Mesenchymal stem cell (in vitro differentiated cells and primary cell): ENCODE data around the gene OR2T5. TPM values are rescaled to one million over a fixed set of nuclear protein-coding genes. Genes with fewer than 3 reads are reported as not detected.
"Not testable (repeated sequence)": the region's sequence is repeated elsewhere in the genome, so short reads cannot be mapped to it uniquely, and the experiment has no call there.

Experiments
- DNase-seq: peaks from one replicate; pipeline ENCODE4 v3.0.0-alpha.2; 2013
- H2AFZ ChIP-seq: one replicate; pipeline ENCODE4 v1.6.1; 2013; ENCODE audit warnings: low read depth, mild to moderate bottlenecking, control low read depth, inconsistent platforms, low read length, moderate library complexity
- H2AK5ac ChIP-seq: 2 replicates; pipeline ENCODE4 v1.6.1; 2013; ENCODE audit warnings: low read length, moderate library complexity, mild to moderate bottlenecking, inconsistent platforms; ENCODE audit not compliant: severe bottlenecking
- H2BK120ac ChIP-seq: one replicate; pipeline ENCODE4 v1.6.1; 2013; ENCODE audit warnings: low read depth, mild to moderate bottlenecking, inconsistent platforms, low read length, moderate library complexity
- H2BK12ac ChIP-seq, 2 experiments: one replicate each; pipeline ENCODE4 v1.6.1; 2013; ENCODE audit warnings: inconsistent platforms in 2 of 2, low read length in 2 of 2, mild to moderate bottlenecking in 2 of 2, moderate library complexity in 2 of 2, control low read depth in 1 of 2
- H2BK15ac ChIP-seq: one replicate; pipeline ENCODE4 v1.6.1; 2013; ENCODE audit warnings: mild to moderate bottlenecking, low read depth, inconsistent platforms; ENCODE audit not compliant: poor library complexity, severe bottlenecking
- H2BK5ac ChIP-seq: 2 replicates; pipeline ENCODE4 v1.6.1; 2013; ENCODE audit warnings: low read depth, mild to moderate bottlenecking, low read length, control low read depth, inconsistent platforms; ENCODE audit not compliant: poor library complexity, severe bottlenecking
- H3K14ac ChIP-seq, 2 experiments: one replicate each; pipeline ENCODE4 v1.6.1; 2013; ENCODE audit warnings: inconsistent platforms in 2 of 2, low read length in 2 of 2, control low read depth in 1 of 2, mild to moderate bottlenecking in 1 of 2, moderate library complexity in 1 of 2
- H3K18ac ChIP-seq, 2 experiments: one replicate each; pipeline ENCODE4 v1.6.1; 2013; ENCODE audit warnings: inconsistent platforms in 2 of 2, low read length in 2 of 2, control low read depth in 1 of 2, low read depth in 1 of 2, mild to moderate bottlenecking in 1 of 2
- H3K23ac ChIP-seq, 2 experiments: one replicate each; pipeline ENCODE4 v1.6.1; 2013; ENCODE audit warnings: inconsistent platforms in 2 of 2, low read length in 2 of 2, mild to moderate bottlenecking in 2 of 2, moderate library complexity in 2 of 2, control low read depth in 1 of 2
- H3K27ac ChIP-seq: 2 replicates; pipeline ENCODE4 v1.5.1; 2013; ENCODE audit warnings: mild to moderate bottlenecking, moderate library complexity, low read length, control low read depth, inconsistent platforms; ENCODE audit not compliant: poor library complexity, severe bottlenecking
- H3K27me3 ChIP-seq, 2 experiments: 2 replicates each; pipeline versions ENCODE4 v1.6.1 to v1.7.0; 2013; ENCODE audit warnings: low read length in 2 of 2, mild to moderate bottlenecking in 2 of 2, moderate library complexity in 2 of 2, control low read depth in 1 of 2, inconsistent platforms in 1 of 2; ENCODE audit not compliant: control insufficient read depth in 1 of 2, insufficient read depth in 1 of 2
- H3K36me3 ChIP-seq, 2 experiments: 2 replicates each; pipeline versions ENCODE4 v1.6.1 to v1.7.0; 2013; ENCODE audit warnings: low read length in 2 of 2, control low read depth in 1 of 2, inconsistent platforms in 1 of 2, low read depth in 1 of 2, mild to moderate bottlenecking in 1 of 2; ENCODE audit not compliant: insufficient read depth in 2 of 2, control insufficient read depth in 1 of 2
- H3K4ac ChIP-seq, 2 experiments: one replicate each; pipeline ENCODE4 v1.6.1; 2013; ENCODE audit warnings: inconsistent platforms in 2 of 2, low read length in 2 of 2, mild to moderate bottlenecking in 2 of 2, moderate library complexity in 2 of 2, control low read depth in 1 of 2, low read depth in 1 of 2
- H3K4me1 ChIP-seq: 2 replicates; pipeline ENCODE4 v1.6.1; 2013; ENCODE audit warnings: low read depth, low read length, control low read depth; ENCODE audit not compliant: control insufficient read depth, insufficient read depth
- H3K4me2 ChIP-seq: 2 replicates; pipeline ENCODE4 v1.6.1; 2013; ENCODE audit warnings: low read length, mild to moderate bottlenecking, inconsistent platforms; ENCODE audit not compliant: poor library complexity, severe bottlenecking
- H3K4me3 ChIP-seq, 2 experiments: 2 replicates each; pipeline versions ENCODE4 v1.5.1 to v1.7.0; 2013; ENCODE audit warnings: low read length in 2 of 2, mild to moderate bottlenecking in 2 of 2, control low read depth in 1 of 2, low read depth in 1 of 2; ENCODE audit not compliant: insufficient read depth in 1 of 2
- H3K79me1 ChIP-seq: replicated peaks from 2 replicates; pipeline ENCODE4 v1.6.1; 2013; ENCODE audit warnings: mild to moderate bottlenecking, control low read depth, low read length, inconsistent platforms; ENCODE audit not compliant: poor library complexity, severe bottlenecking
- H3K9ac ChIP-seq: 2 replicates; pipeline ENCODE4 v1.7.0; 2013; ENCODE audit warnings: mild to moderate bottlenecking, low read length, moderate library complexity
- H3K9me3 ChIP-seq: 2 replicates; pipeline ENCODE4 v1.7.0; 2013; ENCODE audit warnings: mild to moderate bottlenecking, low read length; ENCODE audit not compliant: control insufficient read depth
- H4K8ac ChIP-seq: one replicate; pipeline ENCODE4 v1.6.1; 2013; ENCODE audit warnings: inconsistent platforms, mild to moderate bottlenecking, low read length, moderate library complexity
- H4K91ac ChIP-seq: one replicate; pipeline ENCODE4 v1.6.1; 2013; ENCODE audit warnings: mild to moderate bottlenecking, low read length, inconsistent platforms
- WGBS: methylation state at CpG from one replicate; pipeline ENCODE4 v1.1.7; 2013; ENCODE audit warnings: mixed read lengths; 5-methylcytosine and 5-hydroxymethylcytosine counted together
- polyA plus RNA-seq, 2 experiments: library from polyadenylated mRNA; stranded (reverse); fragments of 200-250 nt; gene quantifications; one replicate each; pipeline ENCODE4 v1.2.3, GENCODE V29; 2013

OR2T5 gene
- not detected for polyA plus RNA-seq (2013, experiment 1 of 2)
- polyA plus RNA-seq (2013, experiment 2 of 2), result not detected

GRCh38 chr1:248488289-248488688 lies at the start of gene OR2T5:
TSS of gene OR2T5 (plus strand) at chr1:248488589. CDS start at chr1:248488589, 0 bp downstream.
- WGBS, result 82% methylated on average over 3 of the region's 6 CpGs

DNA sequence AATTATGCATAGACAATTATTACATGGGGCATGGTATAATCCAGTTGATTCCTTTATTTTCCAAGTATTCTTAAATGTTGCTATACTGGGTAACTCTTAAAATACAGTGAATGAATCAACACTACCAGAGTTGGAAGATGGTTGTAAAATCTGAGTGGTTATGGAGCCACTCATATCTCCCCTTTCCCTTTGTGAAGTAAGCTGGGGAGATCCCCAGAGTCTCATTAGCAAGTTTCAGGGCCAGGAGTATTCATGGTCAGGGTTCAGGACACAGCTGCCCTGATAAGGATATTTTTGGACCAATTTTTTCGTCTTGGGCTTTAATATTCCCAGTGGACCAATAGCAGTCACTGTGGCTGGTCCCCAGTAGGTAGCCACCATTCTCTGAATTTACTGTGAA lies 49.7 kb upstream of the OR2T5 start:
- not testable (repeated sequence) for H3K4me3 ChIP-seq, H3K79me1 ChIP-seq, H3K36me3 ChIP-seq, H2BK15ac ChIP-seq, H3K18ac ChIP-seq, H3K4ac ChIP-seq, H2AFZ ChIP-seq, H2BK12ac ChIP-seq, H2AK5ac ChIP-seq, H3K9ac ChIP-seq, H2BK5ac ChIP-seq, H4K8ac ChIP-seq, H3K23ac ChIP-seq, H3K4me2 ChIP-seq, H3K27me3 ChIP-seq, H3K27ac ChIP-seq, H2BK120ac ChIP-seq, H3K4me1 ChIP-seq, H3K14ac ChIP-seq, H3K9me3 ChIP-seq, H4K91ac ChIP-seq, DNase-seq
- WGBS, result 29% methylated on average over 1 of the region's 1 CpG

More at GRCh38 chr1:248488289-248488688, at the start of gene OR2T5:
- H3K9me3 ChIP-seq, H3K23ac ChIP-seq, H2BK12ac ChIP-seq, H2AFZ ChIP-seq, H4K91ac ChIP-seq, H3K4me1 ChIP-seq, H3K36me3 ChIP-seq, H2BK15ac ChIP-seq, DNase-seq, H2BK5ac ChIP-seq, H3K4ac ChIP-seq, H3K79me1 ChIP-seq, H3K27me3 ChIP-seq, H2AK5ac ChIP-seq, H3K4me3 ChIP-seq, H3K14ac ChIP-seq, H2BK120ac ChIP-seq, H4K8ac ChIP-seq, H3K9ac ChIP-seq, H3K27ac ChIP-seq, H3K4me2 ChIP-seq, H3K18ac ChIP-seq: not testable (repeated sequence)

- not testable (repeated sequence) for H3K9me3 ChIP-seq, H3K27ac ChIP-seq, H4K8ac ChIP-seq, H2BK12ac ChIP-seq, H2BK5ac ChIP-seq, H3K23ac ChIP-seq, H3K79me1 ChIP-seq, H4K91ac ChIP-seq, H3K4ac ChIP-seq, H3K27me3 ChIP-seq, H3K36me3 ChIP-seq, H3K14ac ChIP-seq, H2AFZ ChIP-seq, H2AK5ac ChIP-seq, H2BK15ac ChIP-seq, H3K4me2 ChIP-seq, DNase-seq, H3K4me1 ChIP-seq, H2BK120ac ChIP-seq, H3K4me3 ChIP-seq, H3K18ac ChIP-seq, H3K9ac ChIP-seq
- WGBS, result 73% methylated on average over 5 of the region's 5 CpGs
Measured at GRCh38 chr1:248439283-248439682, 49.1 kb upstream of the OR2T5 start.

GRCh38 chr1:248442500-248443277 lies 45.7 kb upstream of the OR2T5 start:
- H3K27ac ChIP-seq, H3K4me3 ChIP-seq, H4K91ac ChIP-seq, H2AFZ ChIP-seq, H3K4me2 ChIP-seq, H3K9me3 ChIP-seq, H3K23ac ChIP-seq, H3K9ac ChIP-seq, H2BK12ac ChIP-seq, H3K27me3 ChIP-seq, H2BK120ac ChIP-seq, H2BK5ac ChIP-seq, DNase-seq, H3K79me1 ChIP-seq, H3K18ac ChIP-seq, H3K14ac ChIP-seq, H2AK5ac ChIP-seq, H3K4ac ChIP-seq, H3K36me3 ChIP-seq, H4K8ac ChIP-seq, H2BK15ac ChIP-seq, H3K4me1 ChIP-seq: not testable (repeated sequence)
- WGBS, result no CpG with 5 or more reads among the region's 2 CpGs
